ENCODE results near the gene KLC1.

GRCh38 chr14:103725001-103725682 is 96.1 kb downstream of the KLC1 start:
- TF ChIP-seq POLR2AphosphoS5 (IDR thresholded peaks at IDR 0.05; ENCODE audit: borderline replicate concordance, low read depth, low read length) (no peak), EZH2 (IDR thresholded peaks at IDR 0.05) (no peak)

Data from SK-N-MC (cell line).